IPS-18c (cell line): ENCODE measurements around the gene PDGFRA.

ENCODE experiments used
- H3K4me3 ChIP-seq: 2 replicates; pipeline ENCODE4 v1.7.0; 2013; ENCODE audit warnings: low read depth, mild to moderate bottlenecking, low read length, moderate library complexity; ENCODE audit not compliant: insufficient read depth
- H3K9me3 ChIP-seq: one replicate; pipeline ENCODE4 v1.6.1; 2013; ENCODE audit warnings: mild to moderate bottlenecking, low read length, moderate library complexity; ENCODE audit not compliant: control insufficient read depth, insufficient read depth

PDGFRA gene

GRCh38 chr4:54228961-54229501 is at the start of gene PDGFRA:
Gene PDGFRA (plus strand): TSS chr4:54229293. CDS start chr4:54258769, 29,476 bp downstream.
- peaks cover 2% of the 10 kb centered on the region for H3K9me3 ChIP-seq

GRCh38 chr4:54184581-54184980 is 44.5 kb upstream of the PDGFRA start:
- H3K4me3 ChIP-seq = no peak overlapping the region
- no peaks in the 10 kb centered on the region for H3K9me3 ChIP-seq

More at GRCh38 chr4:54228961-54229501, at the start of gene PDGFRA:
- H3K4me3 ChIP-seq = peak within 1 kb of the TSS; percentile 51

DNA sequence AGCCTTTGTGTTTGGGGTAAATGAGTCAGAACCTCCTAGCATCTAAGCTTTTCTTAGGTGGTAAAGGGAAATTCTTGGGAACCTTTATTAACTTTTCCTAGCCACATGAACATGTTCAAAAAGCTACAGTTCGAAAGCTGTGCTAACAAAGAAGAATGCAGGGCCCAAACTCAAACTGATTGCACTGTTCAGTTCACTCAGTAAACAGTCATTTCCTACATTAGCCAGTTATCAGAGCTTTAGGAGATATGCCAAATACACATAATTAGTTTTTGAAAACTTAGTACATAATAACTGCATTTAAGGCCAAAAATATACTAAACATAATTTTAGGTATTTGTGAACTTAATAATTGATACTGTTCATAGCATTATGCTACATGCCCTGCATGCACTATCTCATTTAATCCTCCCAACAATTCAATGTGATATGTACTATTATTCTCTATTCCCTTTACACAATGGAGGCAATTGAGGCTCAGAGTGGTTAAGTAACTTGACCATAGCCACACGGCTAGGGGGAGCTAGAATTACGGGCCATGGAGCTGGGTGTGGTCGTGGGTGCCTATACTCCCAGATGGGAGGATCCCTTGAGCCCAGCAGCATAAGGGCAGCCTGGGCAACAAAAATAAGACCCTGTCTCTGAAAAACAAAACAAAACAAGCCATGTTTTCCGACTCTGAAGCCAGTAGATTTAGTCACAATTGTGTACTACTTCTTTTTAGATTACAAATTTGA is 43.9 kb upstream of the PDGFRA start:
- Histone ChIP-seq H3K9me3 (no peaks in the 10 kb centered on the region), H3K4me3 (no peak overlapping the region)

- no peaks in the 10 kb centered on the region for H3K9me3 ChIP-seq
- H3K4me3 ChIP-seq = no peak overlapping the region
Measured at GRCh38 chr4:54185866-54186265, 43.2 kb upstream of the PDGFRA start.

- Histone ChIP-seq H3K4me3 (no peak overlapping the region), H3K9me3 (no peaks in the 10 kb centered on the region)
Measured at GRCh38 chr4:54186371-54186770, 42.7 kb upstream of the PDGFRA start.

DNA sequence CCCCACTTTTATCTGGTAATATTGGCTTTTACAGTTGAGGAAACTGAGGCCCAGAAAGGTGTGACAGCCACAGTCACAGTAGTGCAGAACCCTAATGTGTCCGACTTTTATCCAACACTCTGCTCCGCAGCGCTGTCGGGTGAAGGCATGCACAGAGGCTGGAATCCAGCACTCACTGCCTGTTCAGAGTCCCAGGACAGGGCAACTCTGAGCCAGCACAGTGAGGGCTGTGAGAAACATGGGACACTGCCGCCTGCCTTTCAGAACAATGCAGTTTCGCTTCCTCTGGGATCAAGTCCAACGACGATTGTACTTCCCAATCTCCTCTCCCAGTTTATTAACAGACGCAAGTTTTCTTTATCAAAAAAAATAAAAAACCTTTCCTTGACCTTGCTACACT is 41.9 kb upstream of the PDGFRA start:
- Histone ChIP-seq H3K4me3 (no peak overlapping the region), H3K9me3 (no peaks in the 10 kb centered on the region)

GRCh38 chr4:54189140-54189539 is 40.0 kb upstream of the PDGFRA start:
- no peak overlapping the region for H3K4me3 ChIP-seq
- H3K9me3 ChIP-seq = no peaks in the 10 kb centered on the region

GRCh38 chr4:54192811-54193210 is 36.3 kb upstream of the PDGFRA start:
- H3K4me3 ChIP-seq = no peak overlapping the region
- H3K9me3 ChIP-seq = no peaks in the 10 kb centered on the region

DNA sequence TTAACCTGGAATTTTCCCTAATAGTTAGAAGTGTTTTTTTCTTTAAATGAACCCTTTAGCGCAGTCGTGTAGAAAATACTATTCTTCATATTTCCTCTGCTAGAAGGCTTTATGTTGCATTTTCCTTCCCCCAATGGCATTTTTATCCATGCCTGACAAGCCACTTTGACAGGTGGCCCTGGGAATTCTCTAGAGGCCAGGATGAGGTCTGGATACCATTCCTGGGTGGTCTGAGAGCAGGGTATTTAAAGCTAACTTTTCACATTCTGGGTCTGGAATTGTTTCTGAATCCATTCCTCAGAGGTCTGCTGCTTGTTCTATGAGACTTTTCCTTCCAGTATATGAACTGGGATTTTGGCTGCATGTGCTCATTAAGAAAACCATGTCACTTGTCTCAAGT is 31.2 kb upstream of the PDGFRA start:
- Histone ChIP-seq H3K4me3 (no peak overlapping the region), H3K9me3 (no peaks in the 10 kb centered on the region)

- H3K4me3 ChIP-seq = no peak overlapping the region
- H3K9me3 ChIP-seq = no peaks in the 10 kb centered on the region
Measured at GRCh38 chr4:54199919-54200318, 29.2 kb upstream of the PDGFRA start.

GRCh38 chr4:54209617-54210016 is 19.5 kb upstream of the PDGFRA start:
- no peak overlapping the region for H3K4me3 ChIP-seq

GRCh38 chr4:54213001-54213400 is 16.1 kb upstream of the PDGFRA start:
- no peaks in the 10 kb centered on the region for H3K9me3 ChIP-seq
- no peak overlapping the region for H3K4me3 ChIP-seq

More at GRCh38 chr4:54209617-54210016, 19.5 kb upstream of the PDGFRA start:
- H3K9me3 ChIP-seq = no peaks in the 10 kb centered on the region

- Histone ChIP-seq H3K9me3 (no peaks in the 10 kb centered on the region), H3K4me3 (no peak overlapping the region)
Measured at GRCh38 chr4:54213761-54214160, 15.3 kb upstream of the PDGFRA start.

DNA sequence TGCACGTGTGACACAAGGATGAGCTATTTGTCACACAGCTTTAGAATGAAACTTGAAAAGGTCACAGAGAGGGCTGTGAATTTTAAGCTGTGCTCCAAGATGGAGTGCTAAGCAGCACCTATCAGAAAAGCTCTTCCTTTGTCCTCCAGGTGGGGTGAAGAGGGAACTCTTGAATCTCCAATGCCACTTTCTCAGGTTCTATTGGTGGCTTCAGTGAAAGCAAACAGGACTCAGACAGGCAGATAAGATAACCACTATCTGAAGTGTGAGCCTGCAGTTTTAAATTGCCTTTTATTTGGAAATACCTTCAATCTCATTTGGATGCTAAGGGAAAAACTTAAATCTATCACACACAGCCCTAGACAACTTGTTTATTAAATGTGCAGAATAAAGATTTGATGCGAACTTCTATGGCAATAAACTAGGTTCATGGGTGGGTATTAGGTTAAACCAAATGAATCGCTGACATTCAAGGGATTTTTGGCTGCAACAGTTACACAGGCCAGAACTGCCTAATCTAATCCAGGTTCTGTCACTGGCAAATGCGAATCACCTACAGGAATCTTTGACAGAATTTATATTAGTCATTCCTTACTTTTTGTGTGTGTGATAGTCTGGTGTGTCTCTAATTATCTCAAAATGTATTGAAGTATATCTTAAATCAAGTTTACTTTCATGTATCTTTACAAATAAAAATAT is 13.6 kb upstream of the PDGFRA start:
- H3K9me3 ChIP-seq = no peaks in the 10 kb centered on the region
- H3K4me3 ChIP-seq = no peak overlapping the region

DNA sequence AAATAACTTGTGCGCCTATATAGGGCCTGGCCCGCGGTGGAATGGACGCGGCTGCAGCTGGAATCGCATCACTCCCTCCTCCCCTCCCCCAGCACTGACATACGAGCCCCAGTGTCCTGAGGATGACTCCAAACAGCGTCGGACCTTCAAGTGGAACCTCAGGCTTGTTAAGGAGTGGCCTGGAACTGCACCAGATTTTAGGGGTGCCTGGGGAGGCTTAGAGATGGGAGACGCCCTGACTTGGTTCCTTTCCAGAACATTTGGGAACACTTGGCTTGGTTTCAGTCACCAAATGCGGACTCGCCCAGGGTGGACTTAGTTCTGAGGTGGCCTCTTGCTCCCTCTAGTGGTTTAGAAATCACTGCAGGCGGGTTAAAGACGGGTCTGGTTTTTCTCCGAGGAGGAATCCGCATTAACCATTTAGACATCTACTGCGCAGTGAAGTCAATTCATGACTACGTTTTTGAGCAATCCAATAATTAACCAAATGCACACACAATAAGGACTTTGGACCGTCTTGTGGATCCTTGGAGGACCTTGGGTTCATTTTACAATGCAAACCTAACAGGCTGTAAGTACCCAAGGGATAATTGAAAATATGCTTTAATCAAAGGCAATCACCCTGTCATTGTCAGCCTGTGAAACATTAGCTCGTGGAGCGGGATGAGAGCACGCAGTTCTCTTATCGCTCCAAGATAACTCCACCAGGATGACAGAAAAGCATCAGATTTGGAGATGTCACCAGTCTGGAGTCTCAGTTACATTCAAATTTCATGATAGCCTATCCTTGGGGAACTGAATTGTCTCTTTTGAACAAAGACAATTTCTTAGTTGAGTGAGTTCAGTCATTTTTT is 11.2 kb upstream of the PDGFRA start:
- H3K4me3 ChIP-seq = peak overlapping the region; percentile 38; the same call in 1 of the 2 replicates

DNA sequence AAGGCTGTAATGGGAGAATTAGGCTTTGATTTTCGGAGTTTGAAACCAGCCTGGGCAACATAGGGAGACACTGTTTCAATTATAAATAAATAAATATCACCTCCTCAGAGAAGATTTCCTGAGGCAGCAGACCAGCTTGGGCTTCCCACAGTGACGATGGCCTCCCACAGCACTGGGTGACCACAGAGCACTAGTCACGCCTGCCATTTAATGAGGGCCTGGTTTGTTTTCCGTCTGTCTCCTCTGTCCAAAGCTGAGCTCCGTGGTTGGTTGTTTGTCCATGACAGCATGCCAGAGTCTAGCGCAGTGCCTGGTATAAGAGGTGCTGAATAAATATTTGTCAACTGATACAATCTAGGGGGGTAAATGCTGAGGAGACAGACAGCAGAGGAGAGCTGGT is 10.4 kb upstream of the PDGFRA start:
- Histone ChIP-seq H3K4me3 (no peak overlapping the region), H3K9me3 (no peaks in the 10 kb centered on the region)

More for the DNA sequence above, 11.2 kb upstream of the PDGFRA start:
- no peaks in the 10 kb centered on the region for H3K9me3 ChIP-seq

- no peaks in the 10 kb centered on the region for H3K9me3 ChIP-seq
- H3K4me3 ChIP-seq = peak overlapping the region; percentile 50
Measured at GRCh38 chr4:54224996-54225597, 4.0 kb upstream of the PDGFRA start.
